Fibroblast of mammary gland (primary cell): ENCODE data around the gene TECRL.
A peak's percentile ranks its signal among the peaks of the same experiment; 100 is the strongest.

ENCODE experiments used
- DNase-seq: peaks from one replicate; pipeline ENCODE4 v3.0.0-alpha.2; 2010; ENCODE audit warnings: low read depth
- H3K4me3 ChIP-seq: 2 replicates; pipeline ENCODE4 v1.5.1; 2011; ENCODE audit warnings: low read depth, mild to moderate bottlenecking, low read length, moderate library complexity; ENCODE audit not compliant: control insufficient read depth
- TF ChIP-seq, protein P1 (sequence below): conservative IDR thresholded peaks from 2 replicates; pipeline ENCODE4 v1.5.1; 2011; ENCODE audit warnings: low read depth, low read length, inconsistent platforms; ENCODE audit not compliant: control insufficient read depth, insufficient read depth

The TECRL gene

DNA sequence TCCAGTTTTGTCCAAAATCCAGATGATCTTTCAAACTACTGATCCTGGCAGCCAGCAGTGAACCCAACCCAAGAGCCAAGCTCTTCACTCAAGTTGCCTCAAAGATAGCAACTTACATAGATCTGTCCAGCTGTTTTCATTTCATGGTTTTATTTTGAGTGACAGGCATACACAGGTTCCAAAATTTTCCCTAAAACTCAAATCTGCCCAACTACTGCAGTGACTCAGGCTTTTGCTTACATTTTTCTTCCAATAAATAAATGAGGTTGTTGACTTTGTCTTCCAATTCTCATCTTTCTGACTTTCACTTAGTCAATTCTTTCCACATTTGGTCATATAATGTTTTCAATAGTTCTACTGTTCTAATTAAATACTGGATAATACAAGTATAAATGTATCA, 158.8 kb downstream of the TECRL start:
- TF ChIP-seq, protein P1, sequence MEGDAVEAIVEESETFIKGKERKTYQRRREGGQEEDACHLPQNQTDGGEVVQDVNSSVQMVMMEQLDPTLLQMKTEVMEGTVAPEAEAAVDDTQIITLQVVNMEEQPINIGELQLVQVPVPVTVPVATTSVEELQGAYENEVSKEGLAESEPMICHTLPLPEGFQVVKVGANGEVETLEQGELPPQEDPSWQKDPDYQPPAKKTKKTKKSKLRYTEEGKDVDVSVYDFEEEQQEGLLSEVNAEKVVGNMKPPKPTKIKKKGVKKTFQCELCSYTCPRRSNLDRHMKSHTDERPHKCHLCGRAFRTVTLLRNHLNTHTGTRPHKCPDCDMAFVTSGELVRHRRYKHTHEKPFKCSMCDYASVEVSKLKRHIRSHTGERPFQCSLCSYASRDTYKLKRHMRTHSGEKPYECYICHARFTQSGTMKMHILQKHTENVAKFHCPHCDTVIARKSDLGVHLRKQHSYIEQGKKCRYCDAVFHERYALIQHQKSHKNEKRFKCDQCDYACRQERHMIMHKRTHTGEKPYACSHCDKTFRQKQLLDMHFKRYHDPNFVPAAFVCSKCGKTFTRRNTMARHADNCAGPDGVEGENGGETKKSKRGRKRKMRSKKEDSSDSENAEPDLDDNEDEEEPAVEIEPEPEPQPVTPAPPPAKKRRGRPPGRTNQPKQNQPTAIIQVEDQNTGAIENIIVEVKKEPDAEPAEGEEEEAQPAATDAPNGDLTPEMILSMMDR, result no peak
- no peak for DNase-seq
- no peak overlapping the region for H3K4me3 ChIP-seq

DNA sequence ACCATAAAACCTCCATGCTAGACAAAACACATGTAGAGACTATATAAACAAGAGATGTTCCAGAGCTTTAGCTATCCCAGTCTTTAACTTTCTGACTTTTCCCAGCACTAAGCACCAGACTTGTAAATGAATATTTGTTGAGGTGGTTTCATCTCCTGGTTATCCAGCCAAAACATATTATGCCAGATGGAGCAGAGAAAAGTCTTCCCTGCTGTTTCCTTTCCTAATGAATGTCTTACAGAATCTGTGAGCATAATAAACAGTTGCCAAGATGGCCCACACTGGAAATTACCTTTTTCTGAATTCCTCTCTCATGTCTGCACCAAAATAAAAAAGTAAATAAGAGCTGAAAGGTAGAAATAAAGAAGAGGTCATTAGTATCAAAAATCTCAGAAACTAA, 159.2 kb downstream of the TECRL start:
- no peak for DNase-seq
- no peak overlapping the region for H3K4me3 ChIP-seq
- TF ChIP-seq, protein P1, result no peak

DNA sequence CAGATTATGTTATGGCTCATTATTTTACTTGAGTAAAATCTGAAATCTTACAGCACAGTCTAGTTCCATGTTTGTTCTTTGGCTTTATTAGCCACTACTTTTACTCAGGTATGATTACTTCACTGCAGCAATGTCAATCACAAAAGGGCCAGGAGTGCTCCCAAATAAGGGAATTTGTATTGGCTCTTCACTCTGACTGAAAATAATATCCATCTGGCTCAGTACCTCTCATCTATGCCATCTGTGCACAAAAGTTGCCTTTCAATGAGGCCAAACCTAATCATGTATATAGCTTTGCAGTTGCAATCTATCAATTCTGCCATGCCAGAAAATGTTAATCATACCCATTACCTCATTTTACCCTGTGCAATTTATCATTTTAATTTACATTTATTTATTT, 161.1 kb downstream of the TECRL start:
- no peak overlapping the region for H3K4me3 ChIP-seq
- DNase-seq, result no peak
- TF ChIP-seq, protein P1, result no peak

DNA sequence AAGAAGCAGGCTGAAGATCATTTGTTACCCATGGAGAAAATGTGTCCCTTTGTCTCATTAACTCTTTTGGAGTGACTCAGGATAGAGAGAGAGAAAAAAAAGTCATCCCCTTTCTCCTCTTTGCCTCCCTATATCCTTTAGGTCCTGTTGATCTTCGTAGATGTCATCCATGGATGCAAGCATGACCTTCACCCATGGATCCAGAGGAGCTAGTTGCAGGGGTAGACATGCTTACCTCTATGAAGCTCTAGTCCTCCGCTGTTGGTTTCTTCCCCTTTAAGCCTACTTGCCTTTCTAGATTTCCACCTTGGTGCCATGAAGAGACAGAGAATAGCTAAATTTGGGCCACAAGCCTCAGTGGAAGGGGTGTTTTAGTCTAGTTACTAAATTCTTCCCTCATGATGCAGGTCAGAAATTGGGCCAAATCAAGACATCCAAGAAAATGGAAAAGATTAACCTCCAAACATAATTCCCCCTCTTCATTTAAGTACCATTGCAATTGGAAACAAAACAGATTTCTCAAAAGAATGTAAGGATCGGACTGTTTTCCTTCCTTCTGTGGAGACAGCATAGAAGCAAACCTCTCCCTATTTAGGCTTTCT, 178.4 kb downstream of the TECRL start:
- TF ChIP-seq, protein P1, result no peak
- peak; percentile 27 for DNase-seq
- no peak overlapping the region for H3K4me3 ChIP-seq
